C4-2B (cell line): ENCODE data around the gene ATP9A.
A peak's percentile ranks its signal among the peaks of the same experiment; 100 is the strongest.

Experiments used
- H3K27ac ChIP-seq: fragments of 450-650 bp; 2 replicates; pipeline ENCODE4 v1.5.1; 2017
- ZFX ChIP-seq: fragments of 450-650 bp; IDR thresholded peaks from 2 replicates; pipeline ENCODE4 v1.6.1; 2017
- TF ChIP-seq, protein P1 (sequence below): fragments of 450-650 bp; conservative IDR thresholded peaks from 2 replicates; pipeline ENCODE4 v1.5.1; 2017; ENCODE audit warnings: mild to moderate bottlenecking

Gene ATP9A

DNA sequence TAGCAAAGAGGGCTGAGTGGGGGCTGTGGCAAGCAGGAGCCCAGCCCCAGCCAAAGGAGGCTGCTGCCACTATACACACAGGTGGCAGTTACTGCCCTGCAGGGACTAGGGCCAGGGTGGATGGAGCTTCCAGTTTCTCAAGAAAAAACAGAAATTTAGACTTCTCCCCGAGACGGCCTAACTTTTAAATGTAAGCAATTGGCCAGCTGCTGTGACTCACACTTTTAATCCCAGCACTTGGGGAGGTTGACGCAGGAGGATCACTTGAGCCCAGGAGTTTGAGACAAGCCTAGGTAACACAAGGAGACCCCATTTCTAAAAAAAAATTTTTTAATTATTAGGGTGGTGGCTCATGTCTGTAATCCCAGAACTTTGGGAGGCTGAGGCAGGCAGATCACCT lies 127.4 kb downstream of the ATP9A start:
- TF ChIP-seq, protein P1, sequence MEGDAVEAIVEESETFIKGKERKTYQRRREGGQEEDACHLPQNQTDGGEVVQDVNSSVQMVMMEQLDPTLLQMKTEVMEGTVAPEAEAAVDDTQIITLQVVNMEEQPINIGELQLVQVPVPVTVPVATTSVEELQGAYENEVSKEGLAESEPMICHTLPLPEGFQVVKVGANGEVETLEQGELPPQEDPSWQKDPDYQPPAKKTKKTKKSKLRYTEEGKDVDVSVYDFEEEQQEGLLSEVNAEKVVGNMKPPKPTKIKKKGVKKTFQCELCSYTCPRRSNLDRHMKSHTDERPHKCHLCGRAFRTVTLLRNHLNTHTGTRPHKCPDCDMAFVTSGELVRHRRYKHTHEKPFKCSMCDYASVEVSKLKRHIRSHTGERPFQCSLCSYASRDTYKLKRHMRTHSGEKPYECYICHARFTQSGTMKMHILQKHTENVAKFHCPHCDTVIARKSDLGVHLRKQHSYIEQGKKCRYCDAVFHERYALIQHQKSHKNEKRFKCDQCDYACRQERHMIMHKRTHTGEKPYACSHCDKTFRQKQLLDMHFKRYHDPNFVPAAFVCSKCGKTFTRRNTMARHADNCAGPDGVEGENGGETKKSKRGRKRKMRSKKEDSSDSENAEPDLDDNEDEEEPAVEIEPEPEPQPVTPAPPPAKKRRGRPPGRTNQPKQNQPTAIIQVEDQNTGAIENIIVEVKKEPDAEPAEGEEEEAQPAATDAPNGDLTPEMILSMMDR: no peak
- TF ChIP-seq ZFX: no peak
- no peak overlapping the region for H3K27ac ChIP-seq

DNA sequence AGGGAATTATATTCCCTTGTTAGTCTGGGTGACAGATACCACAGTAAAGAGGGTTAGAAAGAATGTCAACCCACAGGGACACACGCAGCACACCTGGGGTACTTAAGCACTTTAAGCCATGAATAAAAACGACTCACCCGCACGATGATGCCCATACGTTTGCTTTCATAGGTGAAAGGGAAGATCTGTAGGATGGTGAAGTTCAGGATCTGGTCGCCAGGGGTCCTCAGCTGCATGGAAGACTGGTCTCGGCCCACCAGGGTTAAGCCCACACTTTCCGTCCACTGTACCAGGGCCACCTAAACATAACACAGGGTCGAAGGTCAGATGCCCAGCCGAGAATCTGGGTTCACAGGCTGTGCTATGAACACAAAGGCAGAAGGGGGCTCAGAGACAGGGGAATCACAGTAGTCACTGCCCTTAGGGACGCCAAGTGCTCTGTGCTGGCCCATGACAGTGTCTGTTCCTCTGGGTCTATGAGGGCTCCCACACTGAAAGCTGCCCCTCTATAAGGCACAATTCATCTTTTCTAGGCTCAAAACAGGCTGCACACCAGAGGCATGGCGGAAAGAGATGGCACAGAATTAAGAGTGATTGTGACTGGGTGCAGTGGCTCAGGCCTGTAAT lies 128.9 kb downstream of the ATP9A start:
- TF ChIP-seq, protein P1: peak; percentile 88
- no peak for TF ChIP-seq ZFX
- no peak overlapping the region for H3K27ac ChIP-seq

DNA sequence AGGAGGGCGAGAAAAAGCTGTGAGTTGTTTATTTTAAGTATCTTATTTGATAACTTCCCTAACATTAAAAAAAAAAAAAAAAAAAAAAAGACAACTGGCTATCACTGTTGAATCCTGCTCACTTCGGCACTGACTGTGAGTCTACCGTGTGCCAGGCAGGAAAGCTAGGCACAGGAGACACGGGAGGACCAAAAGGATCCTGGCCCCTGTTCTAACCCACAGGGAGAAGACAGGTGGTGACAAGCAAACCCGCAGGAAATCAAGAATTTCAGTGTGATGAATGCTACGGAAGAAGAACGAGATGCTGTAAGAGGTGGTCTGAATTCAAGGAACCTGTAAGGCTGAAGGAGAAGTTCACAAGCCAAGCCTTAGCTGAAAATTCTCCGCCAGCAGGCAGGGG lies 130.9 kb downstream of the ATP9A start:
- TF ChIP-seq, protein P1: no peak
- no peak for TF ChIP-seq ZFX
- H3K27ac ChIP-seq: no peak overlapping the region

GRCh38 chr20:51636123-51636522 lies 132.1 kb downstream of the ATP9A start:
- H3K27ac ChIP-seq: no peak overlapping the region
- no peak for TF ChIP-seq ZFX
- TF ChIP-seq, protein P1: no peak

- H3K27ac ChIP-seq: no peak overlapping the region
- TF ChIP-seq, protein P1: no peak
- no peak for TF ChIP-seq ZFX
Observed at GRCh38 chr20:51635680-51636079, 132.5 kb downstream of the ATP9A start.

- TF ChIP-seq, protein P1: no peak
- no peak for TF ChIP-seq ZFX
- no peak overlapping the region for H3K27ac ChIP-seq
Observed at GRCh38 chr20:51634877-51635276, 133.3 kb downstream of the ATP9A start.

DNA sequence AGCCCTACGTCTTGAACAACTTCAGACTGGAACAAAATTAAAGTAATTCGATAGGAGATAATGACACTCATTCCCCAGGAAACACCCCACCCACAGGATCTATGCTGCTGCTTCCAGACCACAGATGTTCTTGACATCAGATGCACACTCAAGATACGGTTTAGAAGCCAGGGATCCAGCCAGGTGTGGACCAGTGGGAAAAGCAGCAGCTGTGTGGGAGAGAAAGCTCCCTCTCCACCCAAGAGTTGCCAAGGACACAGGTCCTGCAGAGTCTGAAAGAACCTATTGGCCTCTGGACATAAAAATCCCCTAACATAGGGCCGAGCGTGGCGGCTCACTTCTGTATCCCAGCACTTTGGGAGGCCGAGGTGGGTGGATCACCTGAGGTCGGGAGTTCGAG lies 133.9 kb downstream of the ATP9A start:
- TF ChIP-seq ZFX: no peak
- no peak overlapping the region for H3K27ac ChIP-seq

- no peak for TF ChIP-seq ZFX
- TF ChIP-seq, protein P1: no peak
- H3K27ac ChIP-seq: no peak overlapping the region
Observed at GRCh38 chr20:51633430-51633829, 134.8 kb downstream of the ATP9A start.
